Metanephros (tissue), 2 donors: ENCODE results near the gene ISLR. TPM values are rescaled to one million over a fixed set of nuclear protein-coding genes. Genes with fewer than 3 reads are reported as not detected.

ENCODE experiments used
- small RNA-seq: library from RNA; depleted of rRNA; stranded (forward); fragments of <200 nt; gene quantifications from one replicate; pipeline ENCODE3, GENCODE V24; 2014; ENCODE audit warnings: low replicate concordance
- total RNA-seq: library from RNA; depleted of rRNA; stranded (reverse); fragments of >200 nt; gene quantifications from one replicate; pipeline ENCODE4 v1.2.3, GENCODE V29; 2014

ISLR gene, protein sequence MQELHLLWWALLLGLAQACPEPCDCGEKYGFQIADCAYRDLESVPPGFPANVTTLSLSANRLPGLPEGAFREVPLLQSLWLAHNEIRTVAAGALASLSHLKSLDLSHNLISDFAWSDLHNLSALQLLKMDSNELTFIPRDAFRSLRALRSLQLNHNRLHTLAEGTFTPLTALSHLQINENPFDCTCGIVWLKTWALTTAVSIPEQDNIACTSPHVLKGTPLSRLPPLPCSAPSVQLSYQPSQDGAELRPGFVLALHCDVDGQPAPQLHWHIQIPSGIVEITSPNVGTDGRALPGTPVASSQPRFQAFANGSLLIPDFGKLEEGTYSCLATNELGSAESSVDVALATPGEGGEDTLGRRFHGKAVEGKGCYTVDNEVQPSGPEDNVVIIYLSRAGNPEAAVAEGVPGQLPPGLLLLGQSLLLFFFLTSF
- total RNA-seq, result 70.4 TPM

DNA sequence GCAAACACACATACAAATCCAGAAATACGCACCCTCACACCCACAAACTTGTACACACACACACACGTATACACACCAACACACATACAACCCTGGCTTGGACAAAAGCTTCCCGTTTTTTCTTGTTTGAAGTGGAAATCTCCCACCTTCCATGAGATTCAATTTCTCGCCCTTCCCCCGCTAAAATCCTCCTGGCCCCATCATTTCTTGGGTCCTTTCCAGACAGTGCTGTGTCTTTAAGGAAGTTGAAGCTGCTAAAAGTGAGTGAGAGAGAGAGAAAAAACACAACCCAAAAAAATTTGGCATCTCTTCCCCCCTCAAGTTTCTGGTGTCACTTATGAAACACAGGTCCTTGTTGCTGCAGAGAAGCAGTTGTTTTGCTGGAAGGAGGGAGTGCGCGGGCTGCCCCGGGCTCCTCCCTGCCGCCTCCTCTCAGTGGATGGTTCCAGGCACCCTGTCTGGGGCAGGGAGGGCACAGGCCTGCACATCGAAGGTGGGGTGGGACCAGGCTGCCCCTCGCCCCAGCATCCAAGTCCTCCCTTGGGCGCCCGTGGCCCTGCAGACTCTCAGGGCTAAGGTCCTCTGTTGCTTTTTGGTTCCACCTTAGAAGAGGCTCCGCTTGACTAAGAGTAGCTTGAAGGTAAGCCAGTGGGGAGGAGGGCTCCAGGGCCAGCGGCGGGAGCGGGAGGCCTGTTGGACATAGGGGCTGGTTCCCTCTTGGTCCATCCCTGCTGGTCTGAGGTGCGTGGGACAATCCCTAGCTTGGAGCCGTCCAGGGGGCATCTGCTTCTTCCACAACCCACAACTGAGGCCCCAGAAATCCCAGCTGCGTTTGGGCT lies at the start of gene ISLR:
ISLR (plus strand) TSS at position 331 of the 839 bp plus-strand sequence. CDS start 1,149 bp downstream, outside the sequence.

DNA sequence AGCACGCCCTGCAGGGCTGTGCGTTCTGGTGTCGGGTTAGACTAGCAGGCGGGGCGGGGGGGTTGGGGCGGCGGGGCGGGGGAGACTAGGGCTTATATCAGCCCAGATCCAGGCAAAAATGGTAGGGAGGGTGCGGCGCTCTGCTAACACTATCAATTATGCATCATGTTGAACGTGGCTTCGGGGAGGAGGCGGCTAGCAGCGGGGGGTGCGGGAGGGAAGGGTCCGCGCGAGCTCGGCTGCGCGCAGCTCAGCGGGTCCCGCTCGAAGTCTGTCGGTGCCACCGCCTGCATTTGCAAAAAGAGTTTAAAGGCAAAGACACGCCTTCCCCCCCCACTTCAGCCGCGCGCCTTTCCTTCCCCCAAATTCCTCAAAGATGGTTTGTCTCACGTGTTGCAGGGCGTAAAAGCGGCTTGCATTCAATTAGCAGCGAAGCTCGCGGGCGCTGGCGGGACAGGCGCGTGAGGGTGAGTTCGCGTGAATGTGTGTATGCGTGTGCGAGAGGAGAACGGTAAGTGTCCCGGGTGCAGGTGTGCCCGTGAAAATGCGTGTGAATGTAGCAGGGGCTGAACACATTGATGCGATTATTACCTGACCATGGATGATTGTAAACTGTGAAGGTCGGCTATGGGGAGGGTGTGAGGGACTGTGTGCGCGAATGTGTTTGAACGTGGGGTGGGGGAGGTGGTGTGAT lies 43.2 kb upstream of the ISLR start, which contains the start of gene ISLR2:
ISLR2 (plus strand) TSS at position 432 of the 694 bp plus-strand sequence. CDS start 2,169 bp downstream, outside the sequence.

DNA sequence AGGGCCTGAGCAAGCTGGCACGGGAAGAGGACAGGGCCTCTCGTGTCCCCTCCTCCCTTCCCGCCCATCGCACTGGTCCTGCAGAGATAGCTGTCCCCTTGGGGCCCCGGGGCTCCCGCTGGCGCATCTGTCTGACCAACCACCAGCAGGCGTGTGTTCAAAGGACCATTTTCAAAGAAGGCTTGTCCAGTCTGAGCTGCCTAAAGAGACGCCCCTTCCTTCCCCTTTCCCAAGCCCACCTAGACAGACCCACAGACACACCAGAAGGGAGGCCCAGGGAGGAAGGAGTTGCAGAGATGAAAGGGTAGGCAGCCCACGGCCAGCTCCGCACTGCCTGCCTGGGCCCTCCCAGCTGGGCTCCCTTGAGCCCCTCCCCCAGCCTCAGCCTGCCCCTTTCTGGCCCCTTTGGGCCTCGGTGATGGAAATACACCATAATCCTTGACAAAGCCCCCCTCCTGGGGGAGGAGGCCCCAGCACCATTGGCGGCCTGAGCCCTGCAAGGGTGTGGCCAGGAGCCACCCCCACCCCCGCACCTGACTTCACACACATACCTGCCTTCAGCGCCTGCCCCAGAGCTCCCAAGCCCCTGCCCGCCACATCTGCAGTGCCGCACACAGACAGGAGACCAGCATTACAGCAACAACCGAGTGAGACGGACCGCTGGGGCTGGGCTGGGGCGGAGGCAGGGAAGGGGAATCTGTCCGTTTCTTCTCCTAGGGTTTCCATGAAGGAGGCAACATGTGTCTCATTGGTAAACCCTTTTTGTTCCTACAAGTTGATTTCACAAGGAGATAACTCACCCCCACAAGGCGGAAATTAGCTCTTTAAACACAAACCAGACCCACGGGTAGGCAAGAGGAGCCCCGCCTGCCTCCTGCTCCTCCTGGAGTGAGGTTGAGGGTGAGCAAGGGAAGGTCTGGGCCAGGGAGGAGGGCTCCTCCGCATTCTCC lies 29.2 kb downstream of the ISLR start, which contains the start of gene STRA6:
STRA6 (minus strand) TSS at position 336 of the 950 bp plus-strand sequence. CDS start 520 bp downstream, outside the sequence.

Small RNAs within 50 kb of the gene (small RNA-seq; reads per million reads assigned to genes)
- gene RF00017, result not detected

Other genes with a start within 250 kb of the ISLR start
- 35.1 TPM for gene LOXL1, start 247.2 kb upstream of the ISLR start, total RNA-seq
- gene STOML1, start 181.4 kb upstream of the ISLR start, total RNA-seq, result 16.5 TPM
- gene PML, start 179.0 kb upstream of the ISLR start, total RNA-seq, result 52.3 TPM
- gene GOLGA6A, start 91.2 kb upstream of the ISLR start, total RNA-seq, result not detected
- 2.2 TPM for gene ISLR2, start 43.1 kb upstream of the ISLR start, total RNA-seq
- 14.9 TPM for gene STRA6, start 29.1 kb downstream of the ISLR start, total RNA-seq
- gene CCDC33, start 62.6 kb downstream of the ISLR start, total RNA-seq, result 2.9 TPM
- gene CYP11A1, start 193.9 kb downstream of the ISLR start, total RNA-seq, result 1.9 TPM